NK-92 treated with Interleukin-12 subunit alpha and Interleukin-12 subunit beta, amount 100 ng/mL, for 24 hours (cell line): Measurements from ENCODE around the gene CST9L.
"Not testable (repeated sequence)": the region's sequence is repeated elsewhere in the genome, so short reads cannot be mapped to it uniquely, and the experiment has no call there.

Source experiments
- DNase-seq: peaks from one replicate; lab custom pipeline; 2025; lab: John Stamatoyannopoulos, UW

CST9L gene

DNA sequence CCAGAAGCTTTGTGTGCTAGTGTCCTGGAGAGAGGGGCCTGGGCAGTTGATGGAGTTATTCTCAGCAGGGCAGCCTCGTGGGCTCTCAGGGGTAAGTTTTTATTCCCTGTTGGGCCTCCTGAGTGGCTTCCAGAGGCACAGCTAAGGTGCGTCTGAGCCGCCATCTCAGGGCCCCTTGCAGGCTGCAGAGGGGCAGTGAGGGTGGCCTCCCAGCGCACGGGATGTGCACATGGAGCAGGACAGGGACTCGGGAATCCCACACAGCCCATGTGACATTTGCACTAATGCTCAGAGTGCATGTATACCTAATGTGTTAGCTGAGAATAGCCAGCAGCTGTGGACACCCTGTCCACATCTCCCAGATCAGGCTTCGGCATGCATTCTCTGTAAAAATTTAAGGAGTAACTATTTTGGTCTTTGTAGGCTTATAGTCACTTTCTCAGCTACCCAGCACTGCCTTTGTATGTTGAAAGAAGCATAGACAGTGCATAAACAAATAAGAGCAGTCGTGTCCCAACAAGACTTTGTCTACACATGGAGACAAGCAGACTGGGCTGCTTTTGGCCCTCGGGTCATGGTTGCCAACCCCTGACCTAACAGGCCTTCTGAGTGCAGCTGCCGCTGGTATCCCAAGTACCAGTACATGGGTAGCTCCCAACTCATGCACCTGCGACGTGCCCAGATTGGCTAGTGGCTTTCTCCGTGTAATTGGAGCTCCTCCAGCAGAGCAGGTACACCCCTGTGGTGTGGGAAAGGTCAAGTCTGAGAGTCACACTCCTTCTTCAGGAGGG is 18.6 kb upstream of the CST9L start:
- DNase-seq: no peak

GRCh38 chr20:23585808-23586734 is 17.8 kb upstream of the CST9L start:
- DNase-seq: no peak

GRCh38 chr20:23585449-23585807 is 17.1 kb upstream of the CST9L start:
- DNase-seq: no peak

DNA sequence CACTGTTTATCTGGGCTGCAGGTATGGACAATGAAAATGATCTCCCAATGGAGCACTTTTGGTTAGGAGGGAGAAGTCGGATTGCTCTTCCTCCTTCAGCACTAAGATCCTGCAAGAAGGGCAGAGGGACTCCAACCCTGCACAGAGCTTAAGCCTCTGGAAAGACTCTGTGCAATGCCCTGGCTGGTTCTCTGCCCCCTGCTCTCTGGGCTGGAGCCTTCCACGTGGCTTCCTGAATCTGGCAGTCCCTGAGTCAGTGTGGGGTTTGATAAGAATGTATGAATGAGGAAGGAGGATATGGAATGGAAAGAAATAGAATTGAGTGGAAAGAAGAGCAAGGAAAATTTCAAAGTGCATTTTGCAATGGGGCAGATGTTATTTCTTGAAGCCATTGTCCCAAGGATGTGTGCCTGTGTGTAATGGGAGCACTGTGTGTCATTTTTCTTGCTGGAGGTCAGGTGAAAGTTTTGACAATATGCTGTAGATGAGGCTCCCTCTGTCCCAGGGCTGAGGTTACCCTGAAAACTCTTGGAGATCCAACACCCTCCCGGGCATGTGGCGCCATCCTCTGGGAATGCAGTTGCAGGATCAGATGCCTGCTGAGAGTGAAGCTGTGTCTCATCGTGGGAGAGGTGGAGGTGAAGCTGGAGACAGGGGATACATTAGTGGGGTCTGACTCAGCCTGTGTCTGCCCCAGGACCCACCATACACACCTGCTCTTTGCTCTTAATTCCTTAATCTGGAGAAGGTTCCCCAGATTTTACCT is 16.3 kb upstream of the CST9L start:
- no peak for DNase-seq

DNA sequence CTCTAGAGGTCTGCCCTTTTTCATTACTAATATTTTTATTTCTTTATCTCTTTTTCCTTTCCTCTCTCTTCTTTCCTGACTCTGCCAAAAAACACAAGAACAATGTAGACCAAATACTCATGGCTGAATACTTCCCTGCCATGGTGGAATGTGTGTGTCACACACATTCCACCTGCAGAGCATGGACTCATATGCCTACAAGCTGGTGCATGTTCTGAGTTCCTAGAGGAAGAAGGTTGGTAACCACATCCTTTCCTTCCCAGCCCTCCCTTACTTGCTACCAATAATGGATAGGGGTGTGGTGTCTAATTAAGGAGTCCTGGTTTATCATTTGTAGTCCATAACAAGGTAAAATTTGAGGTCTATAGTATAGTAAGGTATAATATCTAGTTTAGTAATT is 15.2 kb upstream of the CST9L start:
- no peak for DNase-seq

DNA sequence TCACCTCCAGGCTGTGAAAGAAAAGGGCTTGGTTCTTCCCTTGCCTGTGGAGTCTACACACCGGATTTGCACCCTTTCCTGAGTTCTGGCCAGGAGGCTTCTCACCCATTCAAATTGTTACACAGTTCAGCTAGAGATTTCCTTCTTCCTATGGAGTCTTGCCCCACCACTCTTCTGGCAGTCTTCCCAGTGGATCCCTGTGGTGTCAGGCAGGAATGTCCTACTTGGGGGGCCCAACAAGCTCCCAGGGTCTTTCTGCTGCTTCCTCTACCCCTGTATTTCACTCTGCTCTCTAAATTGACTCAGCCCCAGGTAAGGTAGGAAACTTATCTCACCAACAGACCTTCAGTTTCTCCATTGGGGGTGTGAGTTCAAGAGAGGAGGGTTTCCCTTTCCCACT is 14.0 kb upstream of the CST9L start:
- DNase-seq: no peak

- not testable (repeated sequence) for DNase-seq
Observed at GRCh38 chr20:23581833-23582232, 13.5 kb upstream of the CST9L start.

GRCh38 chr20:23574977-23575376 is 6.7 kb upstream of the CST9L start:
- no peak for DNase-seq

GRCh38 chr20:23570178-23570760 is 2.0 kb upstream of the CST9L start:
- no peak for DNase-seq

DNA sequence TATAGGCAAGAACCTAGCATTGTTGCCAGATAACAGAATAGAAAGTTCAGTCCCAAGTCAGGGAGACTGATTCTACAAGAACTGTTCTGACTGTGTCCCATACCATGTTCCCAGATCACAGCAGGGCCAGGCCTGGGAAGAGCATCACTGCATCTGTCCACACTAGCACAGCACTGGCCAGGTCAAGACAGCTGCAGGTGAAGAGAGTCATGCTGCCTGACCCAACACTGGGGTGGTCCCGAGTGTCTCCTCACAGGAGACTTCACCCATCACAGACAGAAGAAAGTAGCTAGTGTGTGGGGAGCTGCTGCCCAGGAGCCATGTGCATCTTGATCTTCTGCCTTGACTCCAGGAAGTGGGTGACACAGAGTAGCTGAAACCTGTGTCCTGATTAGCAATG is 1.3 kb upstream of the CST9L start:
- no peak for DNase-seq

DNA sequence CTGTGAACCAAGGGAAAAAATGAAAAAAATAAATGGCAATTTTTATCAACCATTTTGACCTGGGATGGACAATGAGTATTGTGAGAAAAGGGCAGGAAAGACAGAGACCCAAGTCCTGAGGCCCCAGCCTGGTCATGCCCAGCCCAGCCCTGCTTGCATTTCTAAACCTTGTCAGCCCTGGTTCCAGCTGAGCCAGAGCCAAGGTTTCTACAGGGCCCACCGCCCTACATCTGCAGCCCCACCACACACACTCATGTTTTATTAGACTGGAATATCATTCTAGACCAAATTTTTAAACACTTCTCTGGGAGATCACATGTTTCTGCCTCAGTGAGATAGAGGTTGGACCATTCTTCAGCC is 667 bp upstream of the CST9L start:
- no peak for DNase-seq

GRCh38 chr20:23566199-23566932 is 1.9 kb downstream of the CST9L start:
- DNase-seq: no peak

DNA sequence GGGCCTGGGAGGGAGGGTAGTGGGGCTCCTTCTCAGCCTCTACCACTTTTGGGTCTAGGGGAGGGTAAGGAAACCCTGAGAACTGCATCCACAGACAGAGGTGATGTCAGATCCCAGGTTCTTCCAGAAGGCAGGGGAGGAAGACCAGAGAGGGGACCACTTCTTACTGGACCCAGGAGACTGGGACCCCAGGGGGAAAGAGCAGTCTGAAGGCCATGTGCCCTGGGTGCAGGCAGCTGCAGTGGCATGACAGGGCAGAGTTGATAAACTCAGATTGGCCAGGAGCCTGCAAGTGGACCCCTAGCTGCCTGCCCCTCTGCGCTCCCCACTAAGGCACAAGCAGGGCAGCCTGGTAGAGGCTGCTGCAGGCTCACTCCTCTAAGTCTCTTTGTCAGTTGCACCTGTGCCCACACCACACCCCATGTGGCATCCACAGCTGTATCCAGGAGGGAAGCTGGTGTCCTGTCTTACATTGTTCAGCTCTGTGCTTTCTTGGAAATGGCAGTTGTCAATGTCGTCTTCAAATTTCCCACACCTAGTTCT is 2.7 kb downstream of the CST9L start:
- DNase-seq: no peak

DNA sequence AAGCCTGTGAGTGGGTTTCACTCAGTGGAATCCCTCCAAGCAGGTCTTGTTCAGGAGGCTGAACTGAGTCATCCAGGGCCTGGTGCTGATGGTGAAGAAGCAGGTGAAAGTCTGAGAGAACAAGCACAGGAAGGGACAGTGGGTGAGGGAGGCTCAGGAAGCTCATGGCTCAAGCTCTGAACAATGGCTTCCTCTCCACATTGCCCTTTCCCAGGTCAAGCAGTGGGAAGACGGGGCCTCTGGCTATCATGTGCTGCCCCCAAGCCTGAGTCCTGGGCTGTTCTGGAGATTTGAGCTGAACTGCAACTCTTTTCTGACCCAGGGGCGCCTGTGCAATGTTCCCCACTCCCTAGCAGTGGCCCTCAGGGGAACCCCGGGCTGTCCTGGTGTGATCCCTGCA is 3.4 kb downstream of the CST9L start:
- DNase-seq: no peak

- no peak for DNase-seq
Observed at GRCh38 chr20:23562721-23563342, 5.5 kb downstream of the CST9L start.

DNA sequence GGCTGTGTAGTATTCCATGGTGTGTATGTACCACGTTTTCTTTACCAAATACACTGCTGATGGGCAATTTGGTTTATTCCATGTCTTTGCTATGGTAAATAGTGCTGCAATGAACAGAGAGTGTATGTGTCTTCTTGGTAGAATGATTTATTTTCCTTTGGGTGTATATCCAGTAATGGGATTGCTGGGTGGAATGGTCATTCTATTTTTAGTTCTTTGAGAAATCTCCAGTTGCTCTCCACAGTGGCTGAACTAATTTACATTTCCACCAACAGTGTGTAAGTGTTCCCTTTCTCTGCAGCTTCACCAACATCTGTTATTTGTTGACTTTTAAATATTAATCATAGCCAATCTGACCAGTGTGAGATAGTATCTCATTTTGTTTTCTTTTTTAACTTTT is 13.9 kb downstream of the CST9L start:
- no peak for DNase-seq

DNA sequence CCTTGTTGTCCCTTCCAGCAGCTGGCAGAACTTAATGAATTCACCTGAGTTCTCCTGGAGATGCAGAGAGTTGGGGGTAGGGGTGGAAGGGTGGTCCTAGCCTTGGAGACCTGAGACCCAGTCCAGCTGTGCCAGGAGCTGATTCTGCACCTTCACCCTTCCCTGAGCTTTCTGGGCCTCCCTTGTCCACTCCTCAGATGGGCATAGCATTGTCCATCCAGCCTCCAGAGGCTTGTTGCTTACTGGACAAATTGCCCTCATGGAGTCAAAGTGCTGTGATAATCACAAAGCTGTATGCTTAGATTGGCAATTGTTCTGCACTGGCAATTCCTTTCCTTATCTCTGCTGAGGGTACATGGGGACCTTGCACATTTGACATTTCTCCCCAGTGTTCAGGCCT is 16.5 kb downstream of the CST9L start:
- no peak for DNase-seq

- no peak for DNase-seq
Observed at GRCh38 chr20:23551383-23551782, 16.9 kb downstream of the CST9L start.

- DNase-seq: no peak
Observed at GRCh38 chr20:23550227-23550626, 18.1 kb downstream of the CST9L start.

DNA sequence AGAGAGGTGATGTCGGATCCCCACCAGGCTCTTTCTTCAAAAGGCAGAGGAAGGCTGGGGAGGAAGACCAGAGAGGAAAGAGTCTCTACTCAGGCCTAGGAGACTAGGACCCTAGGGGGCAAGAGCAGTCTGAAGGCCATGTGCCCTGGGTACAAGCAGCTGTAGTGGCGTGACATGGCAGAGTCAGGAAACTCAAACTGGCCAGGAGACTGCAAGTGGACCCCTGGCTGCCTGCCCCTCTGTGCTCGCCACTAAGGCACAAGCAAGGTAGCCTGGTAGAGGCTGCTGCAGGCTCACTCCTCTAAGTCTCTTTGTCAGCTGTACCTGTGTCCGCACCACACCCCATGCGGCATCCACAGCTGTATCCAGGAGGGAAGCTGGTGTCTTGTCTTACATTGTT is 19.9 kb downstream of the CST9L start:
- DNase-seq: no peak

DNA sequence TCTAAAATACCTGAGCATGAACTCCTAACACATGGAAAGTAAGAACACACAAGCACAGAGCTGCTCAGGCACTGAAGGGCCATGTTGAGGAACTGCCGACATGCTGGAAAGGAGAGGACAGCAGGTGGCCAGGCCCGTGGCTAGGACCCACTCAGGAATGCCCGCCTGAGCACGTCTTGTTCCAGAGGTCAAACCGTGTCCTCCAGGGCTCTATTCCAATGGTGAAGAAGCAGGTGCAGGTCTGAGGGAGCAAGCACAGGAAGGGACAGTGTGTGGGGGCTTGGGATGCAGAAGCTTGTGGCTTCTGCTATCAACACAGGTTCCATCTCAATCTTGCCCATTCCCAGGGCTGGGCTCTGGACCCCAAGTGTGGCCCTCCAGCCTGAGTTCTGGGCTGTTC is 20.7 kb downstream of the CST9L start:
- DNase-seq: no peak
